HEK293 (cell line): Measurements from ENCODE around the gene SLC26A4.

Source experiments
- GLIS1 ChIP-seq: fragments of 450-650 bp; formaldehyde crosslinking; IDR thresholded peaks from 2 replicates; pipeline ENCODE4 v1.5.1; 2016; ENCODE audit warnings: missing biosample characterization, missing genetic modification characterization
- GLIS2 ChIP-seq: fragments of 450-650 bp; formaldehyde crosslinking; IDR thresholded peaks from 2 replicates; pipeline ENCODE4 v1.5.1; 2016; ENCODE audit warnings: missing biosample characterization, missing genetic modification characterization
- HIC1 ChIP-seq: fragments of 450-650 bp; formaldehyde crosslinking; IDR thresholded peaks from 2 replicates; pipeline ENCODE4 v1.5.1; 2016; ENCODE audit warnings: missing biosample characterization, missing genetic modification characterization
- KLF1 ChIP-seq: fragments of 450-650 bp; formaldehyde crosslinking; IDR thresholded peaks from 2 replicates; pipeline ENCODE4 v1.5.1; 2016; ENCODE audit warnings: missing biosample characterization, missing genetic modification characterization
- KLF16 ChIP-seq: fragments of 450-650 bp; formaldehyde crosslinking; IDR thresholded peaks from 2 replicates; pipeline ENCODE4 v1.5.1; 2017; ENCODE audit warnings: missing biosample characterization, missing genetic modification characterization
- KLF8 ChIP-seq: fragments of 450-650 bp; formaldehyde crosslinking; IDR thresholded peaks from 2 replicates; pipeline ENCODE4 v1.5.1; 2016; ENCODE audit warnings: missing biosample characterization, missing genetic modification characterization
- PRDM1 ChIP-seq: fragments of 450-650 bp; formaldehyde crosslinking; IDR thresholded peaks from 2 replicates; pipeline ENCODE4; 2016; ENCODE audit warnings: missing biosample characterization, missing genetic modification characterization
- REST ChIP-seq: fragments of 450-650 bp; formaldehyde crosslinking; IDR thresholded peaks from 2 replicates; pipeline ENCODE4 v1.5.1; 2016; ENCODE audit warnings: missing biosample characterization, missing genetic modification characterization
- SP2 ChIP-seq: fragments of 450-650 bp; formaldehyde crosslinking; IDR thresholded peaks from 2 replicates; pipeline ENCODE4 v1.5.1; 2016; ENCODE audit warnings: missing biosample characterization, missing genetic modification characterization
- YY1 ChIP-seq: fragments of 450-650 bp; formaldehyde crosslinking; IDR thresholded peaks from 2 replicates; pipeline ENCODE4 v1.5.1; 2018; ENCODE audit warnings: missing biosample characterization, missing genetic modification characterization
- ZIC2 ChIP-seq: fragments of 450-650 bp; formaldehyde crosslinking; IDR thresholded peaks from 2 replicates; pipeline ENCODE4 v1.5.1; 2016; ENCODE audit warnings: missing biosample characterization, missing genetic modification characterization
- ZNF138 ChIP-seq: fragments of 450-650 bp; formaldehyde crosslinking; IDR thresholded peaks from 2 replicates; pipeline ENCODE4 v1.5.1; 2016; ENCODE audit warnings: missing biosample characterization, missing genetic modification characterization, borderline replicate concordance
- ZNF155 ChIP-seq: fragments of 450-650 bp; formaldehyde crosslinking; IDR thresholded peaks from 2 replicates; pipeline ENCODE4 v1.5.1; 2016; ENCODE audit warnings: missing biosample characterization, missing genetic modification characterization
- ZNF157 ChIP-seq: fragments of 450-650 bp; formaldehyde crosslinking; IDR thresholded peaks from 2 replicates; pipeline ENCODE4 v1.5.1; 2016; ENCODE audit warnings: missing biosample characterization, missing genetic modification characterization
- ZNF18 ChIP-seq: fragments of 450-650 bp; formaldehyde crosslinking; IDR thresholded peaks from 2 replicates; pipeline ENCODE4 v1.5.1; 2016; ENCODE audit warnings: missing biosample characterization, missing genetic modification characterization
- ZNF341 ChIP-seq: fragments of 450-650 bp; formaldehyde crosslinking; IDR thresholded peaks from 2 replicates; pipeline ENCODE4; 2016; ENCODE audit warnings: low read depth, missing biosample characterization, missing genetic modification characterization
- ZNF394 ChIP-seq: fragments of 450-650 bp; formaldehyde crosslinking; IDR thresholded peaks from 2 replicates; pipeline ENCODE4 v1.5.1; 2016; ENCODE audit warnings: missing biosample characterization, missing genetic modification characterization, mild to moderate bottlenecking, moderate library complexity, borderline replicate concordance
- ZNF416 ChIP-seq: fragments of 450-650 bp; formaldehyde crosslinking; IDR thresholded peaks from 2 replicates; pipeline ENCODE4 v1.5.1; 2016; ENCODE audit warnings: missing biosample characterization, missing genetic modification characterization
- ZNF501 ChIP-seq: fragments of 450-650 bp; formaldehyde crosslinking; IDR thresholded peaks from 2 replicates; pipeline ENCODE4 v1.5.1; 2016; ENCODE audit warnings: missing biosample characterization, missing genetic modification characterization
- ZNF571 ChIP-seq: fragments of 450-650 bp; formaldehyde crosslinking; IDR thresholded peaks from 2 replicates; pipeline ENCODE4 v1.5.0; 2017; ENCODE audit warnings: missing biosample characterization, missing genetic modification characterization
- ZNF600 ChIP-seq: fragments of 450-650 bp; formaldehyde crosslinking; IDR thresholded peaks from 2 replicates; pipeline ENCODE4 v1.5.1; 2016; ENCODE audit warnings: missing biosample characterization, missing genetic modification characterization
- ZNF610 ChIP-seq: fragments of 450-650 bp; formaldehyde crosslinking; IDR thresholded peaks from 2 replicates; pipeline ENCODE4 v1.5.1; 2016; ENCODE audit warnings: missing biosample characterization, missing genetic modification characterization, borderline replicate concordance
- ZNF768 ChIP-seq: fragments of 450-650 bp; formaldehyde crosslinking; IDR thresholded peaks from 2 replicates; pipeline ENCODE4 v1.5.1; 2018; ENCODE audit warnings: missing biosample characterization, mild to moderate bottlenecking, missing genetic modification characterization
- ZNF777 ChIP-seq: fragments of 450-650 bp; formaldehyde crosslinking; IDR thresholded peaks from 2 replicates; pipeline ENCODE4 v1.5.1; 2017; ENCODE audit warnings: missing biosample characterization, missing genetic modification characterization, borderline replicate concordance
- ZNF837 ChIP-seq: fragments of 450-650 bp; formaldehyde crosslinking; IDR thresholded peaks from 2 replicates; pipeline ENCODE4 v1.5.1; 2016; ENCODE audit warnings: missing biosample characterization, missing genetic modification characterization
- ZNF843 ChIP-seq: fragments of 450-650 bp; formaldehyde crosslinking; IDR thresholded peaks from 2 replicates; pipeline ENCODE4 v1.5.1; 2016; ENCODE audit warnings: missing biosample characterization, missing genetic modification characterization
- TF ChIP-seq, protein P1 (sequence below): fragments of 450-650 bp; formaldehyde crosslinking; IDR thresholded peaks from 2 replicates; pipeline ENCODE4 v1.5.1; 2016; ENCODE audit warnings: missing biosample characterization, missing genetic modification characterization
- TF ChIP-seq, protein P2 (sequence below): fragments of 450-650 bp; formaldehyde crosslinking; optimal IDR thresholded peaks from 2 replicates; pipeline ENCODE3; 2016; ENCODE audit warnings: missing biosample characterization, mild to moderate bottlenecking, missing genetic modification characterization
- TF ChIP-seq, protein P3 (sequence below): IDR thresholded peaks from 2 replicates; pipeline ENCODE4 v1.6.1; 2011; ENCODE audit warnings: mild to moderate bottlenecking, low read depth, low read length, borderline replicate concordance

SLC26A4 gene

DNA sequence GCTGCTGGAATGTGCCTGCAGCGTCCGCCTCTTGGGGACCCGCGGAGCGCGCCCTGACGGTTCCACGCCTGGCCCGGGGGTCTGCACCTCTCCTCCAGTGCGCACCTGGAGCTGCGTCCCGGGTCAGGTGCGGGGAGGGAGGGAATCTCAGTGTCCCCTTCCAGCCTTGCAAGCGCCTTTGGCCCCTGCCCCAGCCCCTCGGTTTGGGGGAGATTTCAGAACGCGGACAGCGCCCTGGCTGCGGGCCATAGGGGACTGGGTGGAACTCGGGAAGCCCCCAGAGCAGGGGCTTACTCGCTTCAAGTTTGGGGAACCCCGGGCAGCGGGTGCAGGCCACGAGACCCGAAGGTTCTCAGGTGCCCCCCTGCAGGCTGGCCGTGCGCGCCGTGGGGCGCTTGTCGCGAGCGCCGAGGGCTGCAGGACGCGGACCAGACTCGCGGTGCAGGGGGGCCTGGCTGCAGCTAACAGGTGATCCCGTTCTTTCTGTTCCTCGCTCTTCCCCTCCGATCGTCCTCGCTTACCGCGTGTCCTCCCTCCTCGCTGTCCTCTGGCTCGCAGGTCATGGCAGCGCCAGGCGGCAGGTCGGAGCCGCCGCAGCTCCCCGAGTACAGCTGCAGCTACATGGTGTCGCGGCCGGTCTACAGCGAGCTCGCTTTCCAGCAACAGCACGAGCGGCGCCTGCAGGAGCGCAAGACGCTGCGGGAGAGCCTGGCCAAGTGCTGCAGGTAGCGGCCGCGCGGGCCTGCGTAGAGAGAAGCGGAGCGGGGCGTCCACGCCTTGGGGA lies 645 bp downstream of the SLC26A4 start (continued):
- TF ChIP-seq KLF16 (tag by site-specific recombination): peak; percentile 48; the same call in 1 of the 2 replicates
- peak; percentile 72; the same call in 1 of the 2 replicates for TF ChIP-seq ZNF777 (tag by site-specific recombination)
- TF ChIP-seq ZNF416 (tag by site-specific recombination): no peak
- TF ChIP-seq KLF8: no peak
- TF ChIP-seq, protein P1, sequence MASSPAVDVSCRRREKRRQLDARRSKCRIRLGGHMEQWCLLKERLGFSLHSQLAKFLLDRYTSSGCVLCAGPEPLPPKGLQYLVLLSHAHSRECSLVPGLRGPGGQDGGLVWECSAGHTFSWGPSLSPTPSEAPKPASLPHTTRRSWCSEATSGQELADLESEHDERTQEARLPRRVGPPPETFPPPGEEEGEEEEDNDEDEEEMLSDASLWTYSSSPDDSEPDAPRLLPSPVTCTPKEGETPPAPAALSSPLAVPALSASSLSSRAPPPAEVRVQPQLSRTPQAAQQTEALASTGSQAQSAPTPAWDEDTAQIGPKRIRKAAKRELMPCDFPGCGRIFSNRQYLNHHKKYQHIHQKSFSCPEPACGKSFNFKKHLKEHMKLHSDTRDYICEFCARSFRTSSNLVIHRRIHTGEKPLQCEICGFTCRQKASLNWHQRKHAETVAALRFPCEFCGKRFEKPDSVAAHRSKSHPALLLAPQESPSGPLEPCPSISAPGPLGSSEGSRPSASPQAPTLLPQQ (tag by site-specific recombination): 0 out of 2 replicates have a peak, but pooled peaks have one; percentile 41
- peak; percentile 83 for TF ChIP-seq GLIS2 (tag by site-specific recombination)
- TF ChIP-seq YY1 (tag by site-specific recombination): peak; percentile 40; the same call in 1 of the 2 replicates
- peak; percentile 82; the same call in 1 of the 2 replicates for TF ChIP-seq ZNF610 (tag by site-specific recombination)
- TF ChIP-seq PRDM1 (tag by site-specific recombination): no peak
- TF ChIP-seq GLIS1 (tag by site-specific recombination): peak; percentile 85
- TF ChIP-seq ZNF155 (tag by site-specific recombination): no peak
- TF ChIP-seq, protein P2, sequence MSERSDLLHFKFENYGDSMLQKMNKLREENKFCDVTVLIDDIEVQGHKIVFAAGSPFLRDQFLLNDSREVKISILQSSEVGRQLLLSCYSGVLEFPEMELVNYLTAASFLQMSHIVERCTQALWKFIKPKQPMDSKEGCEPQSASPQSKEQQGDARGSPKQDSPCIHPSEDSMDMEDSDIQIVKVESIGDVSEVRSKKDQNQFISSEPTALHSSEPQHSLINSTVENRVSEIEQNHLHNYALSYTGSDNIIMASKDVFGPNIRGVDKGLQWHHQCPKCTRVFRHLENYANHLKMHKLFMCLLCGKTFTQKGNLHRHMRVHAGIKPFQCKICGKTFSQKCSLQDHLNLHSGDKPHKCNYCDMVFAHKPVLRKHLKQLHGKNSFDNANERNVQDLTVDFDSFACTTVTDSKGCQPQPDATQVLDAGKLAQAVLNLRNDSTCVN: peak; percentile 82
- TF ChIP-seq ZNF157: 0 out of 2 replicates have a peak, but pooled peaks have one; percentile 10
- TF ChIP-seq ZNF138 (tag by site-specific recombination): no peak
- peak; percentile 72 for TF ChIP-seq KLF1 (tag by site-specific recombination)
- peak; percentile 85 for TF ChIP-seq ZIC2
- TF ChIP-seq HIC1 (tag by site-specific recombination): no peak
- 0 out of 2 replicates have a peak, but pooled peaks have one; percentile 57 for TF ChIP-seq ZNF843
- TF ChIP-seq SP2: no peak
- no peak for TF ChIP-seq ZNF837 (tag by site-specific recombination)
- no peak for TF ChIP-seq ZNF768 (tag by site-specific recombination)
- TF ChIP-seq ZNF394 (tag by site-specific recombination): peak; percentile 68; the same call in 1 of the 2 replicates
- no peak for TF ChIP-seq ZNF571 (tag by site-specific recombination)
- TF ChIP-seq ZNF341 (tag by site-specific recombination): peak; percentile 51; the same call in 1 of the 2 replicates
- peak; percentile 87 for TF ChIP-seq ZNF501 (tag by site-specific recombination)
- peak; percentile 83 for TF ChIP-seq REST (tag by site-specific recombination)
- TF ChIP-seq, protein P3, sequence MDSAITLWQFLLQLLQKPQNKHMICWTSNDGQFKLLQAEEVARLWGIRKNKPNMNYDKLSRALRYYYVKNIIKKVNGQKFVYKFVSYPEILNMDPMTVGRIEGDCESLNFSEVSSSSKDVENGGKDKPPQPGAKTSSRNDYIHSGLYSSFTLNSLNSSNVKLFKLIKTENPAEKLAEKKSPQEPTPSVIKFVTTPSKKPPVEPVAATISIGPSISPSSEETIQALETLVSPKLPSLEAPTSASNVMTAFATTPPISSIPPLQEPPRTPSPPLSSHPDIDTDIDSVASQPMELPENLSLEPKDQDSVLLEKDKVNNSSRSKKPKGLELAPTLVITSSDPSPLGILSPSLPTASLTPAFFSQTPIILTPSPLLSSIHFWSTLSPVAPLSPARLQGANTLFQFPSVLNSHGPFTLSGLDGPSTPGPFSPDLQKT: no peak
- no peak for TF ChIP-seq ZNF18 (tag by site-specific recombination)
- TF ChIP-seq ZNF600 (tag by site-specific recombination): peak; percentile 95
